Activated T-cell treated with anti-CD3 and anti-CD28 coated beads for 1 hour (primary cell): Measurements from ENCODE around the gene HERC2.
"Not testable (repeated sequence)": the region's sequence is repeated elsewhere in the genome, so short reads cannot be mapped to it uniquely, and the experiment has no call there.

Source experiments
- DNase-seq: peaks from one replicate; pipeline ENCODE4 v3.0.0-alpha.2; 2020; ENCODE audit warnings: low read depth

Gene HERC2

GRCh38 chr15:28227303-28227702, 94.7 kb downstream of the HERC2 start:
- DNase-seq: not testable (repeated sequence)

- DNase-seq: not testable (repeated sequence)
Measured at GRCh38 chr15:28222612-28223011, 99.4 kb downstream of the HERC2 start.

GRCh38 chr15:28221696-28222095, 100.3 kb downstream of the HERC2 start:
- DNase-seq: not testable (repeated sequence)

- no peak for DNase-seq
Measured at GRCh38 chr15:28219116-28219515, 102.9 kb downstream of the HERC2 start.

- DNase-seq: not testable (repeated sequence)
Measured at GRCh38 chr15:28216946-28217546, 104.9 kb downstream of the HERC2 start.

GRCh38 chr15:28215521-28215920, 106.5 kb downstream of the HERC2 start:
- not testable (repeated sequence) for DNase-seq

GRCh38 chr15:28214006-28214790, 107.8 kb downstream of the HERC2 start:
- DNase-seq: not testable (repeated sequence)

- DNase-seq: not testable (repeated sequence)
Measured at GRCh38 chr15:28213393-28213792, 108.6 kb downstream of the HERC2 start.

GRCh38 chr15:28208583-28208982, 113.4 kb downstream of the HERC2 start:
- DNase-seq: no peak

- DNase-seq: not testable (repeated sequence)
Measured at GRCh38 chr15:28205640-28206039, 116.3 kb downstream of the HERC2 start.

GRCh38 chr15:28203055-28203828, 118.7 kb downstream of the HERC2 start:
- not testable (repeated sequence) for DNase-seq

GRCh38 chr15:28202124-28202523, 119.9 kb downstream of the HERC2 start:
- not testable (repeated sequence) for DNase-seq

GRCh38 chr15:28198215-28198614, 123.8 kb downstream of the HERC2 start:
- not testable (repeated sequence) for DNase-seq

GRCh38 chr15:28197694-28198093, 124.3 kb downstream of the HERC2 start:
- not testable (repeated sequence) for DNase-seq

- DNase-seq: not testable (repeated sequence)
Measured at GRCh38 chr15:28196581-28196980, 125.4 kb downstream of the HERC2 start.

- DNase-seq: no peak
Measured at GRCh38 chr15:28192772-28193171, 129.2 kb downstream of the HERC2 start.

- DNase-seq: no peak
Measured at GRCh38 chr15:28191832-28192231, 130.1 kb downstream of the HERC2 start.

- no peak for DNase-seq
Measured at GRCh38 chr15:28190391-28191174, 131.4 kb downstream of the HERC2 start.

- no peak for DNase-seq
Measured at GRCh38 chr15:28185148-28185895, 136.7 kb downstream of the HERC2 start.

- no peak for DNase-seq
Measured at GRCh38 chr15:28184166-28184565, 137.8 kb downstream of the HERC2 start.

GRCh38 chr15:28182731-28183130, 139.2 kb downstream of the HERC2 start:
- DNase-seq: no peak
